GM23248 (cell line): ENCODE results near the gene GAS2.

Experiments
- EZH2 ChIP-seq: fragments of 200-600 bp; sonication (generic); IDR thresholded peaks from 2 replicates; pipeline ENCODE4 v1.6.1; 2018; ENCODE audit warnings: antibody characterized with exemption, mild to moderate bottlenecking; ENCODE audit not compliant: insufficient read depth, poor library complexity, severe bottlenecking
- EZH2phosphoT487 ChIP-seq: fragments of 200-600 bp; sonication (generic); IDR thresholded peaks from 2 replicates; pipeline ENCODE4 v1.6.1; 2018; ENCODE audit warnings: antibody characterized with exemption, moderate library complexity, mild to moderate bottlenecking, low read depth; ENCODE audit not compliant: insufficient read depth

DNA sequence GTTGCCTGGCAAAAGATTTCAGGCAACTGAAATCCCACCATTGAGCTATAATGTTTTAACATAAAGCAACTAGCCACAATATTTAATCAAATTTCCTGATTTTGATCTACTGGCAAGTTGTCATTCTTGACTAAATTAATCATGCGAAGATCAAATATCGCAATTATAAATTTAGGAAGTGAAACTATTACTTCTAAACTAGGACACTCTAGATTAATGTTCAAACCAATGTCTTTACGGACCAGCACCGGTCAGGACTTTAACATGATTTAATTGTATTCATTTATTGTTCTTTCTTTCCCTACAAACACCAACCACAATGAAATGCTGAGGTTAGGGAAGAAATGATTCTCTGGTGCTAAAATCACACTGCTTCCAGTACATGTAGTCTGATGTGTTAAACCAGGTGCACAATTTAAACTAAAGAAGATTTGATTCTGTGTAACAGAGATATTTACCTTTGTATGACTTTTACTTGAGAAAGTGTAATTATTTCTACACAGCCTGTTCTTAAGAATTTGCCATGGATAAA, 14.9 kb downstream of the GAS2 start:
- no peak for TF ChIP-seq EZH2
- no peak for TF ChIP-seq EZH2phosphoT487
